Measurements from ENCODE around the gene FIGLA. TPM values are rescaled to one million over a fixed set of nuclear protein-coding genes. Genes with fewer than 3 reads are reported as not detected.

FIGLA gene
- total RNA-seq, 1 donor from 2014 or later = not detected

DNA sequence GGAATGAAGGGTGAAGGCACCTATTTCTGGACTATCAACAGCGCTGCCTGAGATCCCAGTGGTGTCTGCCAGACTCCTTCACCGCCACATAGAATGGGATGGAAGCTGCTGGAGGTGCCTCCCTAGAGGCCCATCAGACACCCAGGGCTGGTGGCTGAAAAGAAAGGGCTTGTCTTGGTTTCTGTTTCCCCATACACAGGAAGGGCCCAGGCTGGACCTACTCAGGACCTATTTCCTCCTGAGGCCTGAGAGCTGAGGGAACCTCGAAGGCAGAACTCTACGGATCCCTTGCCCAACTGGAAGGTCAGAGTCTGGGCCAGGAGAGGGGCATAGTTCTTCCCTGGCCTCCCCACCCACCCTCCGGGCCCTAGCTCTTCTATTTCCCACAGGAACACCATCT lies 32.8 kb upstream of the FIGLA start:
- Mint-ChIP-seq H3K9me3 (ENCODE audit: unreplicated experiment) (peaks cover 1% of the 10 kb centered on the region), H3K27me3 (ENCODE audit: unreplicated experiment) (peaks cover 4% of the 10 kb centered on the region), H3K27ac (ENCODE audit: unreplicated experiment) (no peak overlapping the region), H3K36me3 (ENCODE audit: unreplicated experiment) (peaks cover 13% of the 10 kb centered on the region), H3K4me3 (ENCODE audit: unreplicated experiment) (no peak overlapping the region), H3K4me1 (ENCODE audit: low read depth, unreplicated experiment) (peaks cover 4% of the 10 kb centered on the region)
- TF ChIP-seq, protein P1, sequence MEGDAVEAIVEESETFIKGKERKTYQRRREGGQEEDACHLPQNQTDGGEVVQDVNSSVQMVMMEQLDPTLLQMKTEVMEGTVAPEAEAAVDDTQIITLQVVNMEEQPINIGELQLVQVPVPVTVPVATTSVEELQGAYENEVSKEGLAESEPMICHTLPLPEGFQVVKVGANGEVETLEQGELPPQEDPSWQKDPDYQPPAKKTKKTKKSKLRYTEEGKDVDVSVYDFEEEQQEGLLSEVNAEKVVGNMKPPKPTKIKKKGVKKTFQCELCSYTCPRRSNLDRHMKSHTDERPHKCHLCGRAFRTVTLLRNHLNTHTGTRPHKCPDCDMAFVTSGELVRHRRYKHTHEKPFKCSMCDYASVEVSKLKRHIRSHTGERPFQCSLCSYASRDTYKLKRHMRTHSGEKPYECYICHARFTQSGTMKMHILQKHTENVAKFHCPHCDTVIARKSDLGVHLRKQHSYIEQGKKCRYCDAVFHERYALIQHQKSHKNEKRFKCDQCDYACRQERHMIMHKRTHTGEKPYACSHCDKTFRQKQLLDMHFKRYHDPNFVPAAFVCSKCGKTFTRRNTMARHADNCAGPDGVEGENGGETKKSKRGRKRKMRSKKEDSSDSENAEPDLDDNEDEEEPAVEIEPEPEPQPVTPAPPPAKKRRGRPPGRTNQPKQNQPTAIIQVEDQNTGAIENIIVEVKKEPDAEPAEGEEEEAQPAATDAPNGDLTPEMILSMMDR (IDR thresholded peaks at IDR 0.05; ENCODE audit: partially characterized antibody, unreplicated experiment) = no peak
- DNase-seq = no peak

- H3K9me3 Mint-ChIP-seq (ENCODE audit: unreplicated experiment) = peaks cover 1% of the 10 kb centered on the region
- peaks cover 13% of the 10 kb centered on the region for H3K36me3 Mint-ChIP-seq (ENCODE audit: unreplicated experiment)
- H3K27ac Mint-ChIP-seq (ENCODE audit: unreplicated experiment) = no peak overlapping the region
- no peak overlapping the region for H3K4me3 Mint-ChIP-seq (ENCODE audit: unreplicated experiment)
- TF ChIP-seq, protein P1 (IDR thresholded peaks at IDR 0.05; ENCODE audit: partially characterized antibody, unreplicated experiment) = no peak
- peaks cover 4% of the 10 kb centered on the region for H3K4me1 Mint-ChIP-seq (ENCODE audit: low read depth, unreplicated experiment)
- H3K27me3 Mint-ChIP-seq (ENCODE audit: unreplicated experiment) = peaks cover 6% of the 10 kb centered on the region
- no peak for DNase-seq
Measured at GRCh38 chr2:70822843-70823242, 32.4 kb upstream of the FIGLA start.

DNA sequence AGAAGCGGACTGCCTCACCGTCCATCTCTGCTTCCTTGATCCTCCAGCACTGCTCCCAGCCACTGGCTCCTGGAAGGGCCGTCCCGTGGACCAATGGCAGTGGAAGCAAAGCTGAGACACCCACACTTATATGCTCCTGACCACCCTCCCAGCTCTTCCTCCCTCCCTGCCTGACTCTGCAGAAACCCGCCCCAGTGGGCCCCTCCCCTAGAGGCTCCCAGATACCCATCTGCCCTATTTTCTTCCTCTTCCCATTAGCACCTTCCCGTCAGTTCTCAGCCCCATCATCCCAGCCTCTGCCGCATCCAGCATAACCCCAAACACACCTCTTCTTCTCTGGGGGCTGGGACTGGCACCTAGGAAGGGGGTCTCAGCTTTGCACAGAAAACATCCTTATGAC lies 30.1 kb upstream of the FIGLA start, which contains the start of gene CLEC4F:
Gene CLEC4F, minus strand, starts transcription at position 101 of the 400 bp plus-strand sequence. Its CDS starts 76 bp downstream, at position 25.
- peaks cover 13% of the 10 kb centered on the region for H3K36me3 Mint-ChIP-seq (ENCODE audit: unreplicated experiment)
- H3K4me3 Mint-ChIP-seq (ENCODE audit: unreplicated experiment) = no peak within 1 kb of the TSS
- no peak for DNase-seq
- peaks cover 1% of the 10 kb centered on the region for H3K9me3 Mint-ChIP-seq (ENCODE audit: unreplicated experiment)
- no peak within 1 kb of the TSS for H3K27ac Mint-ChIP-seq (ENCODE audit: unreplicated experiment)
- H3K27me3 Mint-ChIP-seq (ENCODE audit: unreplicated experiment) = peaks cover 6% of the 10 kb centered on the region
- TF ChIP-seq, protein P1 (IDR thresholded peaks at IDR 0.05; ENCODE audit: partially characterized antibody, unreplicated experiment) = no peak
- H3K4me1 Mint-ChIP-seq (ENCODE audit: low read depth, unreplicated experiment) = no peaks in the 10 kb centered on the region

GRCh38 chr2:70817284-70817954 lies 27.0 kb upstream of the FIGLA start:
- H3K27ac Mint-ChIP-seq (ENCODE audit: unreplicated experiment) = no peak overlapping the region
- no peak overlapping the region for H3K4me3 Mint-ChIP-seq (ENCODE audit: unreplicated experiment)
- H3K9me3 Mint-ChIP-seq (ENCODE audit: unreplicated experiment) = no peaks in the 10 kb centered on the region
- no peak for DNase-seq
- H3K36me3 Mint-ChIP-seq (ENCODE audit: unreplicated experiment) = peaks cover 6% of the 10 kb centered on the region
- H3K27me3 Mint-ChIP-seq (ENCODE audit: unreplicated experiment) = peaks cover 2% of the 10 kb centered on the region
- H3K4me1 Mint-ChIP-seq (ENCODE audit: low read depth, unreplicated experiment) = no peaks in the 10 kb centered on the region
- TF ChIP-seq, protein P1 (IDR thresholded peaks at IDR 0.05; ENCODE audit: partially characterized antibody, unreplicated experiment) = no peak

GRCh38 chr2:70816726-70817125 lies 26.3 kb upstream of the FIGLA start:
- H3K27ac Mint-ChIP-seq (ENCODE audit: unreplicated experiment) = no peak overlapping the region
- TF ChIP-seq, protein P1 (IDR thresholded peaks at IDR 0.05; ENCODE audit: partially characterized antibody, unreplicated experiment) = no peak
- DNase-seq = no peak
- no peaks in the 10 kb centered on the region for H3K4me1 Mint-ChIP-seq (ENCODE audit: low read depth, unreplicated experiment)
- H3K4me3 Mint-ChIP-seq (ENCODE audit: unreplicated experiment) = no peak overlapping the region
- no peaks in the 10 kb centered on the region for H3K9me3 Mint-ChIP-seq (ENCODE audit: unreplicated experiment)
- peaks cover 5% of the 10 kb centered on the region for H3K36me3 Mint-ChIP-seq (ENCODE audit: unreplicated experiment)
- peaks cover 2% of the 10 kb centered on the region for H3K27me3 Mint-ChIP-seq (ENCODE audit: unreplicated experiment)
